IPS-20b (cell line): ENCODE measurements around the gene CSNK2A1.
A peak's percentile ranks its signal among the peaks of the same experiment; 100 is the strongest.
"Not testable (repeated sequence)": the region's sequence is repeated elsewhere in the genome, so short reads cannot be mapped to it uniquely, and the experiment has no call there.

Source experiments
- H3K27ac ChIP-seq: one replicate; pipeline ENCODE4 v1.5.1; 2013; ENCODE audit warnings: low read length
- H3K27me3 ChIP-seq: 2 replicates; pipeline ENCODE4 v1.6.1; 2013; ENCODE audit warnings: mild to moderate bottlenecking, low read length, inconsistent platforms; ENCODE audit not compliant: insufficient read depth
- H3K36me3 ChIP-seq: 2 replicates; pipeline ENCODE4 v1.6.1; 2013; ENCODE audit warnings: low read depth, mild to moderate bottlenecking, inconsistent platforms, low read length, moderate library complexity; ENCODE audit not compliant: insufficient read depth
- H3K4me1 ChIP-seq: 2 replicates; pipeline ENCODE4 v1.6.1; 2013; ENCODE audit warnings: mild to moderate bottlenecking, control low read depth, inconsistent platforms, low read length, moderate library complexity; ENCODE audit not compliant: insufficient read depth
- H3K4me3 ChIP-seq: 2 replicates; pipeline ENCODE4 v1.5.1; 2013; ENCODE audit warnings: mild to moderate bottlenecking, low read length, inconsistent platforms
- H3K9ac ChIP-seq: 2 replicates; pipeline ENCODE4 v1.6.1; 2013; ENCODE audit warnings: low read depth, mild to moderate bottlenecking, inconsistent platforms, low read length, moderate library complexity
- H3K9me3 ChIP-seq: 2 replicates; pipeline ENCODE4 v1.6.1; 2013; ENCODE audit warnings: mild to moderate bottlenecking, low read depth, low read length, inconsistent platforms; ENCODE audit not compliant: insufficient read depth

Gene CSNK2A1

GRCh38 chr20:462199-462991, 81.2 kb downstream of the CSNK2A1 start, which contains the start of gene TBC1D20:
TSS of gene TBC1D20 (minus strand) at chr20:462533. CDS start at chr20:462405, 128 bp downstream.
- Histone ChIP-seq H3K36me3 (no peaks in the 10 kb centered on the region), H3K9me3 (peaks cover 3% of the 10 kb centered on the region; the same call in 1 of the 2 replicates), H3K9ac (peak within 1 kb of the TSS; percentile 78; the same call in 1 of the 2 replicates), H3K27me3 (peaks cover 35% of the 10 kb centered on the region), H3K4me3 (peak within 1 kb of the TSS; percentile 91), H3K4me1 (peaks cover 3% of the 10 kb centered on the region; the same call in 1 of the 2 replicates), H3K27ac (no peak within 1 kb of the TSS)

GRCh38 chr20:461254-462198, 82.1 kb downstream of the CSNK2A1 start:
- Histone ChIP-seq H3K9ac (peak overlapping the region; percentile 78; the same call in 1 of the 2 replicates), H3K27me3 (peaks cover 35% of the 10 kb centered on the region), H3K36me3 (no peaks in the 10 kb centered on the region), H3K4me1 (peaks cover 3% of the 10 kb centered on the region; the same call in 1 of the 2 replicates), H3K4me3 (peak overlapping the region; percentile 91), H3K27ac (no peak overlapping the region), H3K9me3 (no peaks in the 10 kb centered on the region)

GRCh38 chr20:460707-461106, 82.9 kb downstream of the CSNK2A1 start:
- no peak overlapping the region for H3K27ac ChIP-seq
- no peak overlapping the region for H3K4me3 ChIP-seq
- H3K9me3 ChIP-seq = no peaks in the 10 kb centered on the region
- no peaks in the 10 kb centered on the region for H3K36me3 ChIP-seq
- H3K9ac ChIP-seq = no peak overlapping the region
- peaks cover 3% of the 10 kb centered on the region; the same call in 1 of the 2 replicates for H3K4me1 ChIP-seq
- H3K27me3 ChIP-seq = peaks cover 35% of the 10 kb centered on the region

GRCh38 chr20:460180-460579, 83.4 kb downstream of the CSNK2A1 start:
- Histone ChIP-seq H3K9ac (no peak overlapping the region), H3K27ac (no peak overlapping the region), H3K27me3 (peaks cover 35% of the 10 kb centered on the region), H3K36me3 (no peaks in the 10 kb centered on the region), H3K4me3 (no peak overlapping the region), H3K4me1 (peaks cover 3% of the 10 kb centered on the region; the same call in 1 of the 2 replicates), H3K9me3 (no peaks in the 10 kb centered on the region)

GRCh38 chr20:458776-459175, 84.8 kb downstream of the CSNK2A1 start:
- H3K36me3 ChIP-seq = no peaks in the 10 kb centered on the region
- peaks cover 3% of the 10 kb centered on the region; the same call in 1 of the 2 replicates for H3K4me1 ChIP-seq
- H3K4me3 ChIP-seq = no peak overlapping the region
- H3K9ac ChIP-seq = no peak overlapping the region
- H3K27me3 ChIP-seq = peaks cover 21% of the 10 kb centered on the region
- no peak overlapping the region for H3K27ac ChIP-seq
- no peaks in the 10 kb centered on the region for H3K9me3 ChIP-seq

GRCh38 chr20:454951-455350, 88.6 kb downstream of the CSNK2A1 start:
- Histone ChIP-seq H3K36me3 (no peaks in the 10 kb centered on the region), H3K9me3 (no peaks in the 10 kb centered on the region), H3K27me3 (no peaks in the 10 kb centered on the region), H3K27ac (no peak overlapping the region), H3K4me3 (no peak overlapping the region), H3K9ac (no peak overlapping the region), H3K4me1 (no peaks in the 10 kb centered on the region)

- not testable (repeated sequence) for H3K36me3 ChIP-seq, H3K27me3 ChIP-seq, H3K4me1 ChIP-seq, H3K9me3 ChIP-seq, H3K9ac ChIP-seq, H3K4me3 ChIP-seq, H3K27ac ChIP-seq
These were observed 91.6 kb downstream of the CSNK2A1 start for GRCh38 chr20:452021-452420.

- Histone ChIP-seq H3K27me3 (no peaks in the 10 kb centered on the region), H3K27ac (no peak overlapping the region), H3K9me3 (no peaks in the 10 kb centered on the region), H3K4me1 (no peaks in the 10 kb centered on the region), H3K36me3 (peaks cover 53% of the 10 kb centered on the region), H3K9ac (no peak overlapping the region), H3K4me3 (no peak overlapping the region)
These were observed 97.9 kb downstream of the CSNK2A1 start for GRCh38 chr20:445514-446336.

GRCh38 chr20:444862-445426, 98.6 kb downstream of the CSNK2A1 start:
- H3K9me3 ChIP-seq = no peaks in the 10 kb centered on the region
- no peaks in the 10 kb centered on the region for H3K27me3 ChIP-seq
- H3K9ac ChIP-seq = no peak overlapping the region
- no peak overlapping the region for H3K4me3 ChIP-seq
- peaks cover 61% of the 10 kb centered on the region for H3K36me3 ChIP-seq
- no peak overlapping the region for H3K27ac ChIP-seq
- H3K4me1 ChIP-seq = no peaks in the 10 kb centered on the region

- Histone ChIP-seq H3K9me3 (no peaks in the 10 kb centered on the region), H3K4me1 (no peaks in the 10 kb centered on the region), H3K27ac (no peak overlapping the region), H3K9ac (no peak overlapping the region), H3K4me3 (no peak overlapping the region), H3K27me3 (no peaks in the 10 kb centered on the region), H3K36me3 (peaks cover 69% of the 10 kb centered on the region)
These were observed 99.5 kb downstream of the CSNK2A1 start for GRCh38 chr20:444117-444516.
